HG03442 (cell line): ENCODE results near the gene TMEM11.
"Not testable (repeated sequence)": the region's sequence is repeated elsewhere in the genome, so short reads cannot be mapped to it uniquely, and the experiment has no call there.

Experiments
- ATAC-seq: cut with Tn5 transposase; IDR thresholded peaks from one replicate; pipeline ENCODE4 v1.9.1; 2021; ENCODE audit warnings: mild to moderate bottlenecking, moderate library complexity; ENCODE audit not compliant: unreplicated experiment

TMEM11 gene

GRCh38 chr17:21212826-21213637, 929 bp downstream of the TMEM11 start:
- ATAC-seq = no peak

- no peak for ATAC-seq
These were observed 2.0 kb downstream of the TMEM11 start for GRCh38 chr17:21211825-21212479.

GRCh38 chr17:21210411-21211076, 3.4 kb downstream of the TMEM11 start:
- no peak for ATAC-seq

GRCh38 chr17:21209511-21210175, 4.3 kb downstream of the TMEM11 start:
- no peak for ATAC-seq

GRCh38 chr17:21208352-21208751, 5.6 kb downstream of the TMEM11 start:
- no peak for ATAC-seq

- no peak for ATAC-seq
These were observed 9.0 kb downstream of the TMEM11 start for GRCh38 chr17:21204935-21205334.

- no peak for ATAC-seq
These were observed 11.4 kb downstream of the TMEM11 start for GRCh38 chr17:21202512-21202911.

- no peak for ATAC-seq
These were observed 12.1 kb downstream of the TMEM11 start for GRCh38 chr17:21201874-21202273.

- ATAC-seq = no peak
These were observed 12.7 kb downstream of the TMEM11 start for GRCh38 chr17:21201298-21201595.

- no peak for ATAC-seq
These were observed 13.2 kb downstream of the TMEM11 start for GRCh38 chr17:21200590-21201297.

- ATAC-seq = no peak
These were observed 14.1 kb downstream of the TMEM11 start for GRCh38 chr17:21199856-21200255.

- no peak for ATAC-seq
These were observed 14.7 kb downstream of the TMEM11 start for GRCh38 chr17:21199311-21199710.

- no peak for ATAC-seq
These were observed 15.6 kb downstream of the TMEM11 start for GRCh38 chr17:21198411-21198810.

- ATAC-seq = no peak
These were observed 17.8 kb downstream of the TMEM11 start for GRCh38 chr17:21196126-21196525.

- ATAC-seq = no peak
These were observed 19.3 kb downstream of the TMEM11 start for GRCh38 chr17:21194703-21195102.

GRCh38 chr17:21194226-21194625, 19.7 kb downstream of the TMEM11 start:
- ATAC-seq = no peak

- no peak for ATAC-seq
These were observed 20.9 kb downstream of the TMEM11 start for GRCh38 chr17:21193031-21193430.

GRCh38 chr17:21192414-21192813, 21.5 kb downstream of the TMEM11 start:
- ATAC-seq = not testable (repeated sequence)

GRCh38 chr17:21191698-21192097, 22.3 kb downstream of the TMEM11 start:
- no peak for ATAC-seq

- ATAC-seq = no peak
These were observed 23.9 kb downstream of the TMEM11 start for GRCh38 chr17:21190078-21190477.

- ATAC-seq = no peak
These were observed 24.6 kb downstream of the TMEM11 start for GRCh38 chr17:21189361-21189760.
